Measurements from ENCODE around the gene BASP1. TPM values are rescaled to one million over a fixed set of nuclear protein-coding genes. Genes with fewer than 3 reads are reported as not detected.
"Not testable (repeated sequence)": the region's sequence is repeated elsewhere in the genome, so short reads cannot be mapped to it uniquely, and the experiment has no call there.

The BASP1 gene
- polyA plus RNA-seq, 1 donor = 26.3 TPM

DNA sequence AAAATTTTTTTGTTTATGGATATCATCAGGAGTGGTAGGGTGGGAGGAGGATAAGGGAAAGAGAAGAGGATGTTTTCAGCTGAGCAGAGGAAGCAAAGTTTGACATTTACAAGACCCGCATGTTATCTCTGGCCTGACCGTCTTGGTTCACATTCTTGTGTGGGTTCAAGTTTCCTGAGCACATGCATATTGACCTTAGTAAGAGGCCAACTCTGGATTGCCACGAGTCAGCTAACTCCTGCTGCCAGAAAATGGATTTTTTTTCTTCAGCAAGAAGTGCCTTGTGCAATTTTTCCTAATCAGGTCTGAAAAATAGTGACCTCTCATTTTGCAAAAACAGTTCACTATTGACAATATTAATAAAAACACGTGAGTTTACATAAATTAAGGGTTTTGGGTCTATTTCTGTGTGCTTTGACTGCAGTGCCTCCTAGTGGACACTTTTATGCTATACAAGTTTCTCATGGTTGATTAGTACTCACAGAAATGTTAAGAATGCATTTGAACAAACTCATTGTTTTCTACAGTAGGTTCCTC, 27.1 kb upstream of the BASP1 start:
- peak; percentile 56 to 58 for DNase-seq
- H3K36me3 ChIP-seq (ENCODE audit: control insufficient read depth, insufficient read depth, low read length) = no peaks in the 10 kb centered on the region
- peak overlapping the region; percentile 59 for H3K27ac ChIP-seq (ENCODE audit: low read length)

DNA sequence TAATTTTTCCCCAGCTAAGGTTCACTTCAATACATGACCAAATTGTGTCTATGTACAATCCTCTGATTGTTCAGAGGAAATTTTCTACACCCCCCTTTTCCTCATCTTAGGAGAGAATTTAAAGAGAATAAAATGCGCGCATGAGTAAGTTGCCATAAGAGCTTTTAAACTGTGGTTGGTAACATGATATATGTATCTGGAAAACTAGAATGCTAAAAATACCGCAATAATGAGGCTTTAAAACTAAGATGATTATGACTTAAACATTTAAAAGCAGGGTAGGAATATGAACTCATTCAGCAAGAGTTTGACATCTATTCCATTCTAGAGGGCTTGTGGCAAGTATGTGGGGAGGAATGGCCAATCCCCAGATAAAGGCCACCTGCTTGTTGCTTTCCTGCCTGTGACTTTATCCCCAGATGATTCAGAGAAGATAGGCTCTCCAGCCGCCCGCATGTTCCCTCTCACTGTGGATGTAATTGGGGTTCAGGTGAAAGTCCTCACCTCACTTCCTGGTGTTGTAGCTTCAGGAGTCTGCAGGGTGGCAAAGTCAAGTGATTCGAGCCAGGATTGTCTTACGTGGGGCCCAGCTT, 26.5 kb upstream of the BASP1 start:
- no peaks in the 10 kb centered on the region for H3K27me3 ChIP-seq (ENCODE audit: control insufficient read depth, insufficient read depth, low read length)
- H3K4me3 ChIP-seq (ENCODE audit: low read length) = no peak overlapping the region
- H3K9me3 ChIP-seq (ENCODE audit: control insufficient read depth, low read depth, low read length) = no peaks in the 10 kb centered on the region
- H3K27ac ChIP-seq (ENCODE audit: low read length) = peak overlapping the region; percentile 59
- peaks cover 13% of the 10 kb centered on the region for H3K4me1 ChIP-seq (ENCODE audit: control insufficient read depth, insufficient read depth, low read length)
- peak; percentile 80 to 92 for DNase-seq
- H3K36me3 ChIP-seq (ENCODE audit: control insufficient read depth, insufficient read depth, low read length) = no peaks in the 10 kb centered on the region
- WGBS (ENCODE audit: insufficient coverage, low lambda C conversion rate) = 93% methylated on average over 2 of the region's 7 CpGs

More for the DNA sequence above, 27.1 kb upstream of the BASP1 start:
- no peak overlapping the region for H3K4me3 ChIP-seq (ENCODE audit: low read length)
- H3K4me1 ChIP-seq (ENCODE audit: control insufficient read depth, insufficient read depth, low read length) = peaks cover 13% of the 10 kb centered on the region
- WGBS (ENCODE audit: insufficient coverage, low lambda C conversion rate) = 0% methylated on average over 1 of the region's 4 CpGs
- H3K27me3 ChIP-seq (ENCODE audit: control insufficient read depth, insufficient read depth, low read length) = no peaks in the 10 kb centered on the region
- no peaks in the 10 kb centered on the region for H3K9me3 ChIP-seq (ENCODE audit: control insufficient read depth, low read depth, low read length)

DNA sequence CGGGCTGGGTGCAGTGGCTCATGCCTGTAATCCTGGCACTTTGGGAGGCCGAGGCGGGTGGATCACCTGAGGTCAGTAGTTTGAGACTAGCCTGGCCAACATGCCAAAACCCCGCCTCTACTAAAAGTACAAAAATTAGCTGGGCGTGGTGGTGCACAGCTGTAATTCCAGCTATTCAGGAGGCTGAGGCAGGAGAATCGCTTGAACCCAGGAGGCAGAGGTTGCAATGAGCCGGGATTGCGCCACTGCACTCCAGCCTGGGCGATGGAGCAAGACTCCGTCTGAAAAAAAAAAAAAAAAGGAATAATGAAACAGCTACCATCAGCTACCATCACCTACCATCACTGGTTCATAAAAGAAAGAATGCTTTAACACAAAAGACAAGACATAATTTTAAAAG, 25.9 kb upstream of the BASP1 start:
- peak overlapping the region; percentile 59 for H3K27ac ChIP-seq (ENCODE audit: low read length)
- not testable (repeated sequence) for H3K4me3 ChIP-seq (ENCODE audit: low read length); H3K36me3 ChIP-seq (ENCODE audit: control insufficient read depth, insufficient read depth, low read length); H3K9me3 ChIP-seq (ENCODE audit: control insufficient read depth, low read depth, low read length); H3K27me3 ChIP-seq (ENCODE audit: control insufficient read depth, insufficient read depth, low read length); DNase-seq
- peaks cover 13% of the 10 kb centered on the region for H3K4me1 ChIP-seq (ENCODE audit: control insufficient read depth, insufficient read depth, low read length)
- no CpG with 5 or more reads among the region's 10 CpGs for WGBS (ENCODE audit: insufficient coverage, low lambda C conversion rate)

DNA sequence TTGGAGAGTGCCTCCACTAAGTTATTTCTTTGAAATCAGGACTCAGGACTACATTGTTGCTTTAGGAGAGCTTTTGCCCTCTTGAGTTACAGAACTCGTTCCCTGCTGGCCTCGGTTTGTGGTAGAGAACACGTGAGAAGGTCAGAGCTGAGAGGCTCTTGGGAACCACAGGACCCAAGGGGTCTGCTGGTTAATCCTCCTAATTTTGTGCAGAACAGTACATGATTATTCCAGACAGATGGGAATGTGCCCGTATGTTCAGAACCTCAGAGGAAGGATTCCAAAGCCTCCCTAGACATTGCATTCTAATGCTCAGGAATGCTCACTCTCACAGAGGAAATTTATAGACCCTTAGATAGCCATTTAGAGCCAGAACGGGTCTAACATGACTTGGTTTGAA, 25.2 kb upstream of the BASP1 start:
- WGBS (ENCODE audit: insufficient coverage, low lambda C conversion rate) = no CpG with 5 or more reads among the region's 5 CpGs

DNA sequence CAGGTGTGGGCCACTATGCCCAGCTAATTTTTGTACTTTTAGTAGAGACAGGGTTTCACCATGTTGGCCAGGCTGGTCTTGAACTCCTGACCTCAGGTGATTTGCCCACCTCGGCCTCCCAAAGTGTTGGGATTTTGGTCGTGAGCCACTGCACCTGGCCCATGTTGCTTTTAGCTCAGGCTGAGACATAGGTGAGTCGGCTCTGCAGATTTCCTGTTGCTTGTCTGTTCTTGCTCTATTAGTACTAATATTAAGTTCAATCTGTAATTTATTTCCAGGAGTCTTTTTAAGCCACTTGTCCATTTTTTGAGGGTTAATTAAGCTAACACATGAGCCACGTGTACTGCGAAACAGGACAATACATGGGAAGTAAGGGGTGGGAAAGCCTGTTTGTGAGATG, 21.4 kb upstream of the BASP1 start:
- H3K4me1 ChIP-seq (ENCODE audit: control insufficient read depth, insufficient read depth, low read length) = peaks cover 2% of the 10 kb centered on the region
- DNase-seq = no peak
- no peaks in the 10 kb centered on the region for H3K27me3 ChIP-seq (ENCODE audit: control insufficient read depth, insufficient read depth, low read length)
- WGBS (ENCODE audit: insufficient coverage, low lambda C conversion rate) = no CpG with 5 or more reads among the region's 5 CpGs
- no peak overlapping the region for H3K4me3 ChIP-seq (ENCODE audit: low read length)
- peaks cover 3% of the 10 kb centered on the region for H3K9me3 ChIP-seq (ENCODE audit: control insufficient read depth, low read depth, low read length)
- no peak overlapping the region for H3K27ac ChIP-seq (ENCODE audit: low read length)
- no peaks in the 10 kb centered on the region for H3K36me3 ChIP-seq (ENCODE audit: control insufficient read depth, insufficient read depth, low read length)

More for the DNA sequence above, 25.2 kb upstream of the BASP1 start:
- DNase-seq = no peak
- H3K27me3 ChIP-seq (ENCODE audit: control insufficient read depth, insufficient read depth, low read length) = no peaks in the 10 kb centered on the region
- no peak overlapping the region for H3K4me3 ChIP-seq (ENCODE audit: low read length)
- peak overlapping the region; percentile 3 for H3K27ac ChIP-seq (ENCODE audit: low read length)
- H3K36me3 ChIP-seq (ENCODE audit: control insufficient read depth, insufficient read depth, low read length) = no peaks in the 10 kb centered on the region
- H3K4me1 ChIP-seq (ENCODE audit: control insufficient read depth, insufficient read depth, low read length) = peaks cover 13% of the 10 kb centered on the region
- H3K9me3 ChIP-seq (ENCODE audit: control insufficient read depth, low read depth, low read length) = no peaks in the 10 kb centered on the region

DNA sequence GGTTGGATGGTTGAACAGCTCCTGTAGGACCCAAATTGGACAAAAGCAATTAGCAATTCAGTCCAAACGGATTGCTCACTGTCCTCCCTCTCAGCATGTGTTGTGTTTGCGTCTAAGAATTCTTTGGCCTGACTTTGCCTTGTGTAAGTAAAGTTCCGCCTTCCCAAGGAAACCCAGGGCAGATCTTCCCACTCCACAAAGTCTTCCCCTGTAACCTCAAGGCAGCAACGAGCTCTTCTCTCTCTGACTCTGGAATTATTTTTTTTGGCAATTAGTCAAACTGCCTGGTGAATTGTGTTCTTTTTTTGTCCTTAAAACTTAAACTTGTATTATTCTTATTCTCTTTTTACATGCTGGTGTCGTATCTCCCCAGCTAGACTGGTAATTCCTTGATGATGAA, 20.7 kb upstream of the BASP1 start:
- WGBS (ENCODE audit: insufficient coverage, low lambda C conversion rate) = no CpG with 5 or more reads among the region's 5 CpGs
- DNase-seq = no peak
- Histone ChIP-seq H3K27me3 (ENCODE audit: control insufficient read depth, insufficient read depth, low read length) (no peaks in the 10 kb centered on the region), H3K9me3 (ENCODE audit: control insufficient read depth, low read depth, low read length) (peaks cover 3% of the 10 kb centered on the region), H3K4me1 (ENCODE audit: control insufficient read depth, insufficient read depth, low read length) (no peaks in the 10 kb centered on the region), H3K36me3 (ENCODE audit: control insufficient read depth, insufficient read depth, low read length) (no peaks in the 10 kb centered on the region), H3K27ac (ENCODE audit: low read length) (no peak overlapping the region), H3K4me3 (ENCODE audit: low read length) (no peak overlapping the region)

DNA sequence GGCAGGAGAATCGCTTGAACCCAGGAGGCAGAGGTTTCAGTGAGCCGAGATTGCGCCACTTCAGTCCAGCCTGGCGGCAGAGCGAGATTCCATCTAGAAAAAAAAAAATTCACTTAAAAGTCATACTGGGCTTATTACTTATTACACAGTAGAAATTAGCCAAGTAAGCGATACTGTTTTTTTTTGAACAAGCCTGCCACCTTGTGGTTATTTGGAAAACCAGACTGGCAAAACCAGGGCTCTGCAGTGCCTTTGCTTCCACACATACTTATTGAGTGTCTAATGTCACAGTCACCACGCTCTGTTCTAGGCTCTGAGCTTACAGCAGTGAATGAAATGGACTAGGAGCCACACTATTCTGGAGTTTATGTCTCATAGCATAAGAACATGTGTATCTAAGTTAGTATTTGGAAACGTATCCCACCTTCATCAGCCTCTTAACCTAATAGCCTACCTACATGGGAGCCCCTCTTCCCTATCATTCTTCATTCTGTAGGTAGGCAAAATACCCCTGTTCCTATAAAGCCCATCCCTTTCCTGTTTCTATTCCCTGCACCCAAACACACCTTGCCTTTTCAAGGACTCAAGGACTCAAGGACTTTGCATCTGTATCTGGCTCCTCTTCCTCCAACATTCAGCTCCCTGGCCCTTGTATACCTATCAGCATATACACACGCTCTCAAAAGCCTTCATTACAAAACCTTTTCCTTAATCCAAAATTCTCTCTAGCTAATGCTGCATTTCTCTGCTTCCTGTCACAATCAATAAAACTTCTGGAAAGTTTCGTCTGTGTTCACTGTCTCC, 13.9 kb upstream of the BASP1 start:
- Histone ChIP-seq H3K27ac (ENCODE audit: low read length) (no peak overlapping the region), H3K27me3 (ENCODE audit: control insufficient read depth, insufficient read depth, low read length) (peaks cover 11% of the 10 kb centered on the region), H3K4me1 (ENCODE audit: control insufficient read depth, insufficient read depth, low read length) (no peaks in the 10 kb centered on the region), H3K36me3 (ENCODE audit: control insufficient read depth, insufficient read depth, low read length) (no peaks in the 10 kb centered on the region), H3K9me3 (ENCODE audit: control insufficient read depth, low read depth, low read length) (no peaks in the 10 kb centered on the region), H3K4me3 (ENCODE audit: low read length) (no peak overlapping the region)
- peak; percentile 42 to 58 for DNase-seq
- 28% methylated on average over 3 of the region's 10 CpGs for WGBS (ENCODE audit: insufficient coverage, low lambda C conversion rate)

DNA sequence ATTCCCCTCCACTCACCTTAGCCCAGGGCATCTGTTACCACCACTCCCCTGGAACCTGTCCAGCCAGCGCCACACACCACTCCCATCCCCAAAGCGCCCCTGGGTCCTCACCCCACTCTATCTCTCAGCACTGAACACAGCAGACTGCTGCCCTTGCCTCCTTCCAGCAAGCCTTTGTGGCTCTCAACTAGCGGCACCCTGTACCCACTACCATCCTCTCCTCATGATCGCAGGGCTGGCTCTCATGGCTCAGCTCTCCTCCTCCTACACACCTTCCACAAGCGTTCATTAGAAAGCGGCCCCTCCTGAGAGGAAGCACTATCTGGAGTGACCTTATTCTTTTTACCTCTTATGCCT, 13.3 kb upstream of the BASP1 start:
- no peak for DNase-seq
- H3K4me3 ChIP-seq (ENCODE audit: low read length) = no peak overlapping the region
- no peaks in the 10 kb centered on the region for H3K4me1 ChIP-seq (ENCODE audit: control insufficient read depth, insufficient read depth, low read length)
- H3K27me3 ChIP-seq (ENCODE audit: control insufficient read depth, insufficient read depth, low read length) = peaks cover 11% of the 10 kb centered on the region
- WGBS (ENCODE audit: insufficient coverage, low lambda C conversion rate) = no CpG with 5 or more reads among the region's 6 CpGs
- H3K9me3 ChIP-seq (ENCODE audit: control insufficient read depth, low read depth, low read length) = no peaks in the 10 kb centered on the region
- H3K27ac ChIP-seq (ENCODE audit: low read length) = no peak overlapping the region
- H3K36me3 ChIP-seq (ENCODE audit: control insufficient read depth, insufficient read depth, low read length) = no peaks in the 10 kb centered on the region

DNA sequence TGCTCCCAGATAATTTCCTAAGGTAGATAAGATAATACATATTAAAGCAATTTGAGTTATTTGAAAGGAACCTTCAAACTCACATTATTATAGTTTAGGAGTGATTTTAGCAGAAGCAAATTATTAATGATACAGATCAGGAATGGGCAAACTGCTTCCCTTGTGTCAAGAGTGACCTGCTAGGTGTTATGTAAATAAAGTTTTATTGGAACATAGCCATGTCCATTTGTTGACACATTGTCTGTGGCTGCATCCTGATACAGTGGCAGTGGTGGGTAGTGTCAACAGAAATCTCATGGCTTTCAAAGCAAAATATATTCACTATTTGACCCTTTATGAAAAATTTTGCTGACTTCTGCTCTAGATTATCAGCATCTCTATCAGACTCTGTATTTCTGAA, 11.4 kb upstream of the BASP1 start:
- Histone ChIP-seq H3K36me3 (ENCODE audit: control insufficient read depth, insufficient read depth, low read length) (no peaks in the 10 kb centered on the region), H3K9me3 (ENCODE audit: control insufficient read depth, low read depth, low read length) (no peaks in the 10 kb centered on the region), H3K27me3 (ENCODE audit: control insufficient read depth, insufficient read depth, low read length) (peaks cover 14% of the 10 kb centered on the region), H3K4me3 (ENCODE audit: low read length) (no peak overlapping the region), H3K27ac (ENCODE audit: low read length) (no peak overlapping the region), H3K4me1 (ENCODE audit: control insufficient read depth, insufficient read depth, low read length) (no peaks in the 10 kb centered on the region)
- no peak for DNase-seq

DNA sequence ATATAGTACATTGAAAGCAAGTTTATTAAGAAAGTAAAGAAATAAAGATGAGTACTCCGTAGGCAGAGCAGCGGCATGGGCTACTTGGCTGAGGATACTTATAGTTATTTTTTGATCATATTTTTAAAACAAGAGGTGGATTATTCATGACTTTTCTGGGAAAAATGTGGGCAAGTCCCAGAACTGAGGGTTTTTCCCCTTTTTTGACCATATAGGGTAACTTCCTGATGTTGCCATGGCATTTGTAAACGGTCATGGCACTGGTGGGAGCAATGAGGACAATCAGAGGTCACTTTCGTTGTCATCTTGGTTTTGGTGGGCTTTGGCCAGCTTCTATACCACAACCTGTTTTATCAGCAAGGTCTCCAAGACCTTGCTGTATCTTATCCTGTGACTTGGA, 5.2 kb upstream of the BASP1 start:
- WGBS (ENCODE audit: insufficient coverage, low lambda C conversion rate) = 100% methylated on average over 2 of the region's 4 CpGs
- no peaks in the 10 kb centered on the region for H3K4me1 ChIP-seq (ENCODE audit: control insufficient read depth, insufficient read depth, low read length)
- peaks cover 20% of the 10 kb centered on the region for H3K27me3 ChIP-seq (ENCODE audit: control insufficient read depth, insufficient read depth, low read length)
- no peak for DNase-seq
- no peaks in the 10 kb centered on the region for H3K36me3 ChIP-seq (ENCODE audit: control insufficient read depth, insufficient read depth, low read length)
- no peak overlapping the region for H3K27ac ChIP-seq (ENCODE audit: low read length)
- no peak overlapping the region for H3K4me3 ChIP-seq (ENCODE audit: low read length)
- peaks cover 4% of the 10 kb centered on the region for H3K9me3 ChIP-seq (ENCODE audit: control insufficient read depth, low read depth, low read length)
